Measurements from ENCODE around the gene KNSTRN.
A peak's percentile ranks its signal among the peaks of the same experiment; 100 is the strongest.

The KNSTRN gene

GRCh38 chr15:40399370-40399769 is 16.8 kb downstream of the KNSTRN start:
- DNase-seq (ENCODE audit: low spot score), result no peak

- DNase-seq (ENCODE audit: low spot score), result peak; percentile 90
Observed at GRCh38 chr15:40405501-40406381, 23.2 kb downstream of the KNSTRN start, which contains the start of gene IVD. TSS of gene IVD (plus strand) at chr15:40405795. CDS start at chr15:40405828, 33 bp downstream.

GRCh38 chr15:40407330-40407990 is 24.9 kb downstream of the KNSTRN start:
- no peak for DNase-seq (ENCODE audit: low spot score)

- no peak for DNase-seq (ENCODE audit: low spot score)
Observed at GRCh38 chr15:40409366-40409765, 26.8 kb downstream of the KNSTRN start.

- no peak for DNase-seq (ENCODE audit: low spot score)
Observed at GRCh38 chr15:40410476-40410875, 28.0 kb downstream of the KNSTRN start.

- DNase-seq (ENCODE audit: low spot score), result no peak
Observed at GRCh38 chr15:40412095-40412759, 29.7 kb downstream of the KNSTRN start.

GRCh38 chr15:40413036-40413435 is 30.5 kb downstream of the KNSTRN start:
- no peak for DNase-seq (ENCODE audit: low spot score)

GRCh38 chr15:40414816-40415215 is 32.3 kb downstream of the KNSTRN start:
- DNase-seq (ENCODE audit: low spot score), result no peak

GRCh38 chr15:40415226-40415625 is 32.7 kb downstream of the KNSTRN start:
- no peak for DNase-seq (ENCODE audit: low spot score)

GRCh38 chr15:40416056-40416455 is 33.5 kb downstream of the KNSTRN start:
- DNase-seq (ENCODE audit: low spot score), result no peak

GRCh38 chr15:40418126-40418525 is 35.6 kb downstream of the KNSTRN start:
- DNase-seq (ENCODE audit: low spot score), result no peak

GRCh38 chr15:40420071-40420713 is 37.7 kb downstream of the KNSTRN start:
- DNase-seq (ENCODE audit: low spot score), result no peak

GRCh38 chr15:40420793-40421192 is 38.3 kb downstream of the KNSTRN start:
- no peak for DNase-seq (ENCODE audit: low spot score)

- peak; percentile 45 for DNase-seq (ENCODE audit: low spot score)
Observed at GRCh38 chr15:40421246-40422157, 39.0 kb downstream of the KNSTRN start.

GRCh38 chr15:40424483-40425115 is 42.1 kb downstream of the KNSTRN start:
- DNase-seq (ENCODE audit: low spot score), result no peak

- no peak for DNase-seq (ENCODE audit: low spot score)
Observed at GRCh38 chr15:40425681-40426080, 43.2 kb downstream of the KNSTRN start.

GRCh38 chr15:40427188-40427587 is 44.7 kb downstream of the KNSTRN start:
- no peak for DNase-seq (ENCODE audit: low spot score)

- no peak for DNase-seq (ENCODE audit: low spot score)
Observed at GRCh38 chr15:40428185-40428584, 45.7 kb downstream of the KNSTRN start.

- DNase-seq (ENCODE audit: low spot score), result no peak
Observed at GRCh38 chr15:40429068-40429710, 46.7 kb downstream of the KNSTRN start.

GRCh38 chr15:40430271-40430805 is 47.8 kb downstream of the KNSTRN start:
- DNase-seq (ENCODE audit: low spot score), result no peak
